Measurements from ENCODE around the gene LTBP1. TPM values are rescaled to one million over a fixed set of nuclear protein-coding genes. Genes with fewer than 3 reads are reported as not detected.

The LTBP1 gene
- total and polyA plus RNA-seq, 2 experiments from 2014 or later: 157 to 211 TPM

- no peak overlapping the region for H2AFZ ChIP-seq
- H3K4me3 ChIP-seq: no peak overlapping the region
- no peaks in the 10 kb centered on the region for H3F3A ChIP-seq (ENCODE audit: insufficient read depth)
- no peaks in the 10 kb centered on the region for H3K9me3 ChIP-seq (ENCODE audit: low read depth)
- H3K9ac ChIP-seq: no peak overlapping the region
- no peak overlapping the region for H3K27ac ChIP-seq
- TF ChIP-seq EZH2phosphoT487 (IDR thresholded peaks at IDR 0.05; ENCODE audit: insufficient read depth, low read depth): no peak
- TF ChIP-seq EZH2 (IDR thresholded peaks at IDR 0.05; ENCODE audit: insufficient read depth, poor library complexity, severe bottlenecking): no peak
- H3K36me3 ChIP-seq (ENCODE audit: low read depth): no peaks in the 10 kb centered on the region; the same call in 1 of the 2 replicates
- peaks cover 9% of the 10 kb centered on the region for H3K4me1 ChIP-seq (ENCODE audit: insufficient read depth)
- in situ Hi-C loops (cut with MboI): no loop called here
- no peak for DNase-seq
- H3K9me2 ChIP-seq (ENCODE audit: insufficient read depth): no peaks in the 10 kb centered on the region
- no peak overlapping the region for H3K4me2 ChIP-seq (ENCODE audit: unreplicated experiment)
- H3K27me3 ChIP-seq (replicated peaks; ENCODE audit: insufficient read depth): no peaks in the 10 kb centered on the region
- 51 to 59% methylated on average over 7 of the region's 7 CpGs for WGBS, 2 experiments (ENCODE audit: low coverage in 1 of 2, low lambda C conversion rate in 2 of 2, missing lambda C conversion rate in 2 of 2)
- H3K79me2 ChIP-seq (ENCODE audit: insufficient read depth): no peaks in the 10 kb centered on the region
- H4K20me1 ChIP-seq (ENCODE audit: insufficient read depth): no peaks in the 10 kb centered on the region
These were observed 390.7 kb downstream of the LTBP1 start for GRCh38 chr2:33337385-33337960.

GRCh38 chr2:33337981-33338380, 391.2 kb downstream of the LTBP1 start:
- in situ Hi-C loops (cut with MboI): no loop called here
- no peak for TF ChIP-seq EZH2 (IDR thresholded peaks at IDR 0.05; ENCODE audit: insufficient read depth, poor library complexity, severe bottlenecking)
- TF ChIP-seq EZH2phosphoT487 (IDR thresholded peaks at IDR 0.05; ENCODE audit: insufficient read depth, low read depth): no peak
- no peaks in the 10 kb centered on the region for H3K9me3 ChIP-seq (ENCODE audit: low read depth)
- peaks cover 4% of the 10 kb centered on the region; the same call in 1 of the 2 replicates for H3K36me3 ChIP-seq (ENCODE audit: low read depth)
- H3K9me2 ChIP-seq (ENCODE audit: insufficient read depth): no peaks in the 10 kb centered on the region
- peaks cover 9% of the 10 kb centered on the region for H3K4me1 ChIP-seq (ENCODE audit: insufficient read depth)
- no peaks in the 10 kb centered on the region for H3K79me2 ChIP-seq (ENCODE audit: insufficient read depth)
- no peak overlapping the region for H3K27ac ChIP-seq
- H3K27me3 ChIP-seq (replicated peaks; ENCODE audit: insufficient read depth): no peaks in the 10 kb centered on the region
- H3K9ac ChIP-seq: no peak overlapping the region
- H4K20me1 ChIP-seq (ENCODE audit: insufficient read depth): no peaks in the 10 kb centered on the region
- H3F3A ChIP-seq (ENCODE audit: insufficient read depth): no peaks in the 10 kb centered on the region
- 66 to 73% methylated on average over 4 of the region's 4 CpGs for WGBS, 2 experiments (ENCODE audit: low coverage in 1 of 2, low lambda C conversion rate in 2 of 2, missing lambda C conversion rate in 2 of 2)
- no peak overlapping the region for H3K4me3 ChIP-seq
- DNase-seq: no peak
- H2AFZ ChIP-seq: no peak overlapping the region
- H3K4me2 ChIP-seq (ENCODE audit: unreplicated experiment): no peak overlapping the region

GRCh38 chr2:33339269-33339668, 392.5 kb downstream of the LTBP1 start:
- no peak for TF ChIP-seq EZH2phosphoT487 (IDR thresholded peaks at IDR 0.05; ENCODE audit: insufficient read depth, low read depth)
- TF ChIP-seq EZH2 (IDR thresholded peaks at IDR 0.05; ENCODE audit: insufficient read depth, poor library complexity, severe bottlenecking): no peak
- H2AFZ ChIP-seq: no peak overlapping the region
- no peaks in the 10 kb centered on the region for H3K9me2 ChIP-seq (ENCODE audit: insufficient read depth)
- no peak overlapping the region for H3K9ac ChIP-seq
- H3K27ac ChIP-seq: no peak overlapping the region
- WGBS, 2 experiments (ENCODE audit: low coverage in 1 of 2, low lambda C conversion rate in 2 of 2, missing lambda C conversion rate in 2 of 2): 96 to 98% methylated on average over 5 of the region's 5 CpGs
- no peaks in the 10 kb centered on the region for H4K20me1 ChIP-seq (ENCODE audit: insufficient read depth)
- H3K4me1 ChIP-seq (ENCODE audit: insufficient read depth): peaks cover 4% of the 10 kb centered on the region
- H3K79me2 ChIP-seq (ENCODE audit: insufficient read depth): no peaks in the 10 kb centered on the region
- DNase-seq: no peak
- in situ Hi-C loops (cut with MboI): no loop called here
- peaks cover 4% of the 10 kb centered on the region; the same call in 1 of the 2 replicates for H3K36me3 ChIP-seq (ENCODE audit: low read depth)
- H3K4me2 ChIP-seq (ENCODE audit: unreplicated experiment): no peak overlapping the region
- no peaks in the 10 kb centered on the region for H3F3A ChIP-seq (ENCODE audit: insufficient read depth)
- no peaks in the 10 kb centered on the region for H3K9me3 ChIP-seq (ENCODE audit: low read depth)
- no peak overlapping the region for H3K4me3 ChIP-seq
- H3K27me3 ChIP-seq (replicated peaks; ENCODE audit: insufficient read depth): no peaks in the 10 kb centered on the region

GRCh38 chr2:33340280-33340679, 393.5 kb downstream of the LTBP1 start:
- in situ Hi-C loops (cut with MboI): no loop called here
- WGBS, 2 experiments (ENCODE audit: low coverage in 1 of 2, low lambda C conversion rate in 2 of 2, missing lambda C conversion rate in 2 of 2): 45 to 47% methylated on average over 6 of the region's 6 CpGs
- no peak for TF ChIP-seq EZH2 (IDR thresholded peaks at IDR 0.05; ENCODE audit: insufficient read depth, poor library complexity, severe bottlenecking)
- no peaks in the 10 kb centered on the region for H3K9me3 ChIP-seq (ENCODE audit: low read depth)
- H3K4me2 ChIP-seq (ENCODE audit: unreplicated experiment): no peak overlapping the region
- H3F3A ChIP-seq (ENCODE audit: insufficient read depth): no peaks in the 10 kb centered on the region
- H3K27me3 ChIP-seq (replicated peaks; ENCODE audit: insufficient read depth): no peaks in the 10 kb centered on the region
- no peaks in the 10 kb centered on the region for H3K4me1 ChIP-seq (ENCODE audit: insufficient read depth)
- no peaks in the 10 kb centered on the region for H3K9me2 ChIP-seq (ENCODE audit: insufficient read depth)
- no peak overlapping the region for H3K27ac ChIP-seq
- no peaks in the 10 kb centered on the region for H4K20me1 ChIP-seq (ENCODE audit: insufficient read depth)
- H2AFZ ChIP-seq: no peak overlapping the region
- no peak overlapping the region for H3K4me3 ChIP-seq
- no peaks in the 10 kb centered on the region for H3K79me2 ChIP-seq (ENCODE audit: insufficient read depth)
- peaks cover 4% of the 10 kb centered on the region; the same call in 1 of the 2 replicates for H3K36me3 ChIP-seq (ENCODE audit: low read depth)
- no peak overlapping the region for H3K9ac ChIP-seq
- DNase-seq: peak; percentile 33
